Lower leg skin (tissue), 4 donors: Measurements from ENCODE around the gene SMIM13. TPM values are rescaled to one million over a fixed set of nuclear protein-coding genes. Genes with fewer than 3 reads are reported as not detected.

Experiments
- DNase-seq, 2 donors: peaks; one replicate each; pipeline ENCODE4 v3.0.0-alpha.2; 2019; ENCODE audit warnings: low spot score in 2 of 2
- H3K4me3 ChIP-seq: fragments of 200-600 bp; sonication (generic); 2 replicates; pipeline ENCODE4 v1.5.1; 2017; ENCODE audit warnings: mild to moderate bottlenecking, low read depth; ENCODE audit not compliant: poor library complexity, severe bottlenecking
- CTCF ChIP-seq, 3 donors: fragments of 450-650 bp; IDR thresholded peaks; one replicate each; pipeline ENCODE4 v1.5.1; 2016; ENCODE audit warnings: antibody characterized with exemption in 3 of 3, mild to moderate bottlenecking in 3 of 3, moderate library complexity in 2 of 3
- POLR2A ChIP-seq, 2 donors: fragments of 450-650 bp; IDR thresholded peaks; one replicate each; pipeline ENCODE4 v1.6.1; 2016 to 2017; ENCODE audit warnings: antibody characterized with exemption in 2 of 2, mild to moderate bottlenecking in 1 of 2, moderate library complexity in 1 of 2
- WGBS, 2 donors: methylation state at CpG; one replicate each; pipeline ENCODE4 v1.1.5; 2018; 5-methylcytosine and 5-hydroxymethylcytosine counted together
- intact Hi-C: fragments of 100-400 bp; cut with DNase I; formaldehyde crosslinking; loops from one replicate; pipeline ENCODE4 v1.15.0; 2023; ENCODE audit warnings: low total_unique reads
- total RNA-seq, 4 donors: library from RNA; depleted of rRNA; stranded (reverse); fragments of >200 nt; gene quantifications; one replicate each; pipeline ENCODE4 v1.1.0, GENCODE V29; 2016

Gene SMIM13
- total RNA-seq, 4 donors from 2014 or later = 7.6 to 13.9 (median 10.2) TPM

GRCh38 chr6:11181478-11182136 is 88.0 kb downstream of the SMIM13 start:
- no peak overlapping the region for H3K4me3 ChIP-seq
- intact Hi-C loops = no loop called here
- TF ChIP-seq CTCF (IDR thresholded peaks at IDR 0.05) (no peak), POLR2A (IDR thresholded peaks at IDR 0.05) (no peak)
- 96 to 98% methylated on average over 3 of the region's 3 CpGs for WGBS, 2 donors
- no peak for DNase-seq

- intact Hi-C loops = no loop called here
- TF ChIP-seq CTCF (IDR thresholded peaks at IDR 0.05) (no peak), POLR2A (IDR thresholded peaks at IDR 0.05) (no peak)
- H3K4me3 ChIP-seq = no peak overlapping the region
- DNase-seq = no peak
- 84 to 95% methylated on average over 3 of the region's 3 CpGs for WGBS, 2 donors
These were observed 90.2 kb downstream of the SMIM13 start for GRCh38 chr6:11183761-11184362.

GRCh38 chr6:11185204-11185842 is 91.7 kb downstream of the SMIM13 start:
- intact Hi-C loops = no loop called here
- no peak overlapping the region for H3K4me3 ChIP-seq
- no peak for DNase-seq
- TF ChIP-seq CTCF (IDR thresholded peaks at IDR 0.05) = no peak
- TF ChIP-seq POLR2A (IDR thresholded peaks at IDR 0.05) = no peak
- 92 to 94% methylated on average over 17 of the region's 17 CpGs for WGBS, 2 donors

GRCh38 chr6:11187301-11187700 is 93.7 kb downstream of the SMIM13 start:
- H3K4me3 ChIP-seq = no peak overlapping the region
- intact Hi-C loops = no loop called here
- TF ChIP-seq CTCF (IDR thresholded peaks at IDR 0.05) (no peak), POLR2A (IDR thresholded peaks at IDR 0.05) (no peak)
- 94% methylated on average over 6 of the region's 6 CpGs for WGBS, 2 donors
- DNase-seq = no peak

Other genes starting within 250 kb of the SMIM13 start
- not detected for gene GCM2, start 211.8 kb upstream of the SMIM13 start, total RNA-seq
- gene SYCP2L, start 206.8 kb upstream of the SMIM13 start, total RNA-seq = under 1 TPM in 3 of 4 donors, not detected in 1; 0.17 to 0.69 (median 0.29) TPM
- under 1 TPM in 1 of 4 donors, not detected in 3; 0.07 TPM for gene ELOVL2, start 49.5 kb upstream of the SMIM13 start, total RNA-seq
- gene ERVFRD-1, start 17.9 kb downstream of the SMIM13 start, total RNA-seq = under 1 TPM in 1 of 4 donors, not detected in 3; 0.42 TPM
- 10 to 100 TPM; 26.8 to 46.0 (median 32.6) TPM for gene NEDD9, start 138.8 kb downstream of the SMIM13 start, total RNA-seq